Stimulated activated CD4-positive, alpha-beta T cell treated with anti-CD3 and anti-CD28 coated beads, Interleukin-1b, Interleukin-23, amount 100 ng/mL, for 24 hours (primary cell): ENCODE data around the gene PPP1R27.
A peak's percentile ranks its signal among the peaks of the same experiment; 100 is the strongest.
"Not testable (repeated sequence)": the region's sequence is repeated elsewhere in the genome, so short reads cannot be mapped to it uniquely, and the experiment has no call there.

Experiments
- DNase-seq, 4 experiments: peaks; one replicate each; pipeline ENCODE4 v3.0.0-alpha.2; 2020; ENCODE audit warnings: low read depth in 4 of 4, low spot score in 1 of 4

Gene PPP1R27

GRCh38 chr17:81842378-81842724 is 7.5 kb upstream of the PPP1R27 start:
- no peak for DNase-seq

- DNase-seq, result no peak
These were observed 7.0 kb upstream of the PPP1R27 start for GRCh38 chr17:81841866-81842265.

GRCh38 chr17:81840826-81841778 is 6.3 kb upstream of the PPP1R27 start:
- no peak for DNase-seq

- not testable (repeated sequence) for DNase-seq
These were observed 5.2 kb upstream of the PPP1R27 start for GRCh38 chr17:81840059-81840458.

GRCh38 chr17:81839301-81839700 is 4.5 kb upstream of the PPP1R27 start:
- DNase-seq, result no peak

GRCh38 chr17:81838753-81839255 is 4.0 kb upstream of the PPP1R27 start:
- DNase-seq, result no peak

- DNase-seq, result no peak
These were observed 2.8 kb upstream of the PPP1R27 start for GRCh38 chr17:81837641-81838040.

GRCh38 chr17:81833921-81834830 is 674 bp downstream of the PPP1R27 start:
- DNase-seq, result no peak

- DNase-seq, result peak; percentile 91 to 96 (median 94)
These were observed 1.5 kb downstream of the PPP1R27 start, which contains the start of gene MCRIP1 for GRCh38 chr17:81833160-81833920. Gene MCRIP1 (minus strand): TSS chr17:81833291. CDS start chr17:81824506, 8,785 bp downstream.

GRCh38 chr17:81832608-81833159 is 2.2 kb downstream of the PPP1R27 start:
- DNase-seq, result peak in 3 of 4 experiments; percentile 21 to 38 (median 25)

- DNase-seq, result peak in 2 of 4 experiments; percentile 21 to 43
These were observed 2.8 kb downstream of the PPP1R27 start for GRCh38 chr17:81831957-81832607.

- DNase-seq, result no peak
These were observed 3.3 kb downstream of the PPP1R27 start for GRCh38 chr17:81831563-81831956.

- DNase-seq, result no peak
These were observed 5.0 kb downstream of the PPP1R27 start for GRCh38 chr17:81829858-81830257.

GRCh38 chr17:81828656-81829055 is 6.2 kb downstream of the PPP1R27 start:
- no peak for DNase-seq

- DNase-seq, result no peak
These were observed 8.9 kb downstream of the PPP1R27 start for GRCh38 chr17:81825841-81826466.

- no peak for DNase-seq
These were observed 10.3 kb downstream of the PPP1R27 start for GRCh38 chr17:81824595-81824994.

GRCh38 chr17:81823820-81824550 is 10.9 kb downstream of the PPP1R27 start:
- no peak for DNase-seq

- no peak for DNase-seq
These were observed 11.6 kb downstream of the PPP1R27 start for GRCh38 chr17:81822996-81823819.
